8988T (cell line): Measurements from ENCODE around the gene TMEM250.

Experiments used
- DNase-seq: peaks from one replicate; pipeline ENCODE4 v3.0.0; 2011

TMEM250 gene

DNA sequence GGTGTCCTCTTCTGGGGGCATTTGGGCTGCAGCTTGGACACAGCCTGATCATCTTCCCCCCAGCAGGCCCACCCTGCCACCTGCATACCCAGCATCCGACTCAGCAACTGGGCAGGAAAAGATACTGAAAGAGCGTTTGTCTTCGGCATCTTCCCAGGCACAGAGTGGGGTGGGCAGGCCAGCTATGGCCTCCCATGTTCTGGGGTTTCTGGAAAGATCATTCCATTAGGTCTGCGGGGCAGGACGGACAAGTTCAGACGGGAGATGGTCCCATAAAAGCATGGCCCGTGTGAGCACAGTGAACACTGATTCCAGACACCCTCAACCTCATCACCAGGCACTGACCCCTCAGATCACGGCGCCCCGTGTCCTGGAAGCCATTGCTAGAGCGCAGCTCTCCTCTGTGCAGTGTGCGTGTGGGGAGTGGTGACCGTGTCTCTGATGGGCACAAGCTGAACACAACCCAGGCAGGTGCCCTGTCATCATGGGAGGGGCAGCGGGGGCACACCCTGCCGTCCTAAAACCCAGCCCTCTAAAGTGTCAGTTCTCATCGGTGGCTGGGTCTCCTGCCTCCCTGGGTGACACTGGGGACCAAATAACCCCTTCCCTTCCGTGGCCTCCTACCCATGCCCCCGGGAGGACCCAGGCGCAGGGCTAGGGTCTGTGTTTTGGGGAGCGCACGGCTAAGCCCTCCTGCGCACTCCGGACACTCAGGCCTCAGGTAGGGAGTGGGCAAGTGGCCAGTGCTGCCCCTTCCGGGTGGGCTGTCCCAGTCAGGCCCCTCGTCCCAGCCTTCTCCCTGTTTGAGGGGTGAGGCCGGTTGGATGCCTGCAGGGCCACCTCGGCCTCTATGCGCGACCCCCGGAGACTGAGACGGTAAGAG lies 13.2 kb upstream of the TMEM250 start:
- peak; percentile 85 for DNase-seq

GRCh38 chr9:136129176-136129575 lies 10.5 kb upstream of the TMEM250 start:
- no peak for DNase-seq

DNA sequence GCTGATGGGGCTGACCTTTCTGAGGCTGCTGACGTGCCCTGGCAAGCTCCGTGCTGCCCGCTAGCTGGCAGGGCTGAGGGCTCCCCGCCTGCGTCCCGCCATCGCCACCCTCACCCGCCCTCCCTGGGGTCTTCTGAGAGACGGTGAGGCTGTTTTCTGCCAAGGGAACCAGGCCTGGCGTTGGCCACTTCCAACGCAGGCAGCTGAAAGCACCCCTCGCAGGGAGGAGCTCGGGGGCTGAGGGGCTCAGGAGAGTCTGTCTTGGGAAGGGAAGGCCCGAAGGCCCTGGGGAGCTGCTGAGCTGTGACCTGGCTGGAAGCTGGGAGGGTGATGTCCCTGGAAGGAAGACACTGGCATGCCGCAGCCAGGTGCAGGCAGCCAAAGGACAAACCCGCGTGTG lies 9.8 kb upstream of the TMEM250 start:
- DNase-seq = no peak

DNA sequence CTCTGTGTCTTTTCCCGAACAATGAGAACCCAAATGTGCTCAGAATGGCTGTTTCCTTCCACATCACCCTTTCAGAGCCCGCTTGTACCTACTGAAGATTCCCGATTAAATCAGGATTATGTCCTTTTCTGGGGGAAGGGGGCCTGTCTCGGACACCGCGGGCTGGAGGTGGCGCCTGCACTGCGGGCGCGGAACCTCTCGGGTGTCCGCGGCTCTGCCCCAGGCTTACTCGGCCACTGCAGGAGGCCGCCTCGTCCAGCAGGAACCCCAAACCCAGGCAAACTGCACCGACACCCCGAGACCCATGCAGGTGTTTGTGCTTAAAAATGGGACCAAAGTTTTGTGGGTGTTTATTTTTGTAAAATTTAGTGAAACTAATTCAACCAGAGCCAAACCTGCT lies 8.6 kb upstream of the TMEM250 start:
- no peak for DNase-seq

DNA sequence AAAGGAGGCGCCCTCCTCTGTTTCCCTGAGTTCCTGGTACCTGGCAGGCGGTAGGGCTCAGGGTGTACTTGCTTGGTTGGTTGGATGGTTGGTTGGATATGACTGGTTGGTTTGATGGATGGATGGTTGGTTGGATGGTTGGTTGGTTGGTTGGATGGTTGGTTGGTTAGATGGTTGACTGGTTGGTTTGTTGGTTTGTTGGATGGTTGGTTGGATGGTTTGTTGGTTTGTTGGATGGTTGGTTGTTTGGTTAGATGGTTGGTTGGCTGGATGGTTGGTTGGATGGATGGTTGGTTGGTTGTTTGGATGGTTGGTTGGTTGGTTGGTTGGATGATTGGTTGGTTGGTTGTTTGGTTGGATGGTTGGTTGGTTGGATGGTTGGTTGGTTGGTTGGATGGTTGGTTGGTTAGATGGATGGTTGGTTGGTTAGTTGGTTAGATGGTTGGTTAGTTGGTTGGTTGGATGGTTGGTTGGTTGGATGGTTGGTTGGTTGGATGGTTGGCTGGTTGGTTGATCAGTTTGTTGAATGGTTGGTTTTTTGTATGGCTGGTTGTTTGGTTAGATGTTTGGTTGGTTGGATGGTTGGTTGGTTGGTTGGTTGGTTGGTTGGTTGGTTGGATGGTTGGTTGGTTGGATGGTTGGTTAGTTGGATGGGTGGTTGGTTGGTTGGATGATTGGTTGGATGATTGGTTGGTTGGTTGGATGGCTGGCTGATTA lies 6.5 kb upstream of the TMEM250 start:
- DNase-seq = no peak

- DNase-seq = peak; percentile 93
Observed at GRCh38 chr9:136122425-136123383, 4.0 kb upstream of the TMEM250 start.

DNA sequence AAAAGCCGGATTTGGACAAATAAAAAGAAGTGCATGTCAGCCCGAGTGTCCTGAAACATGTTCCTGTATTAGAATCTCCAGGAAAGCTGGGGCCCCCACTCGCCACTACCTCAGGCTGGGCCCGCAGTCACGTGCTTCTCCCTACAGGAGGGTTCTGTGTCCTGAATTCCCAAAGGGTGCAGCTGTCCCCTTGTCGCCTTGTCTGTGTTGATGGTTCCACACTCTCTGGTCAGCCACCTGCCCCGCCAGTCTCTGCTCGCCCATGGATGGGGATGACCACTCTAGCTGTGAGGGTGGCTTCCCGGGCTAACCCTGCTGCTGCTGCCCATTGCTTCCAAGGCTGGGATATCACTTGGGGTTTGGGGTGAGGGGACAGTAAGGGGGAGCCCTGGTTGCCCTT lies 3.1 kb upstream of the TMEM250 start:
- no peak for DNase-seq

GRCh38 chr9:136120438-136120844 lies 1.8 kb upstream of the TMEM250 start:
- DNase-seq = no peak

- no peak for DNase-seq
Observed at GRCh38 chr9:136119883-136120393, 1.3 kb upstream of the TMEM250 start.

DNA sequence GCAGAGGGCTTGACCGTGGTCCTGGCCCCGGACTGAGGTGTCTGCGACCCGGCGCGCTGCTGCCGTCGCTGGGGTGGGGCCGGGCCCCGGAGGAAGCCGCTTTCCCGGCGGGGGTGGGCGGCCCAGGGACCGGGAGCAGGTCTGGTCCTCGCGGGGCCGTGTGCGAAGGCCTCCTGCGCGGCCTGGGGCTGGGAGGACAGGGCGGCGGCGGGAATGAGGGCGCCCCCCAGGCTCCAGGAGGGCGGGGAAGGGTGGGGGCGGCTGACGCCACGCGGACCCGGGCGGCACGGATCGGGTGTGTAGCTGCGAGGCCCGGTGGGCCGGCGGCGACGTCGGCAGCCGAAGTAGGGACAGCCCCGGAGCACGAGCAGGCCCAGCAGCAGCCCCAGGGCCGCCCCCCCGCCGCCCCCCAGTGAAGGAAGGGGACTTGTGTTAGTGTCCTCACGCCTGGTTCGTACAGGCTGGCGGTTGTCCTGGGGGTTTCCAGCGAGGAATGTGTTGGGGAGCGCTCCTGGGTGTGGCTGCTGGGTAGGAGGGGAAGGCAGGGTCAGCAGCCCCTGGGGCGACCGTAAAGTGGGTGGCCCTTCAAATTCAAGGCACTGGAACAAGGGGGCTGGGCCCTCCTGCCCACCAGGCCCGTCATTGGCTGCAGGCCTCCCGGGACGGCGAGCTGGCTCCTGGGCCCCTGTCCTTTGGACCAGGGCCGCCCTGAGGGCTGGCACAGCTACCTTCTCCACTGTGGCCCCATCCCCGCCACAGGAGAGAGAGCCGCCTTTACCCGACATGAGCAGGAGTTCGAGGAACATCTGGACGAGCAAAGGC lies 597 bp upstream of the TMEM250 start:
- DNase-seq = no peak

GRCh38 chr9:136117916-136118319 lies 757 bp downstream of the TMEM250 start:
- no peak for DNase-seq

DNA sequence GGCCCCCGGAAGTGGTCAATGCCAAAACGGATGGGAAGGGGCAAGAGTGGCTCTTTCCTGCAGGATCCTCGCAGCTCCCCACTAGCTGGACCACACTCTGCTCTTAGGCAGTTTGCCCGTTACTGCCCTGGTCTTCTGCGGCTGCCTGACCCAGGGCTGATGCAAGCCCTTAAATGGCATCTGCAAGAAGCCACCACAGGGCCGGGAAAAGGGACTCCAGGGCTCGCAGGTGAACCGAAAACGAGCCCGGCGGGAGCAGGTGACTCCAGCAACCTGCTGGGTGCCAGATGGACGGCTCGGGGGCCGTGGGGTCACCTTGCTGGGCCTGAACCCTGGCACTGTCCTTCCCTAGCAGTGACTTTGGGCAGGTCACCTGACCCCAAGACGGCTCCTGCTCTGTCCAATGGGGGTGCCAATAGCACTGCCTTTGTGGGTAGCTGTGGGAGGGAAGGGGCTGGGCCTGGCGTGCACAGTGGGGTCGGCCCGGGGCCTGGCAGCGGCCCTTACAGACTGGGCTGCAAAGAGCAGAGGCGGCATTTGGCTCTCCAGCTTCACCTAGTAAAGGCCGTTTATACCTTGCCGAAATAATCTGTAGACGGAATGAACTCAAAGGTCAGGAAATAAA lies 1.3 kb downstream of the TMEM250 start:
- DNase-seq = no peak

DNA sequence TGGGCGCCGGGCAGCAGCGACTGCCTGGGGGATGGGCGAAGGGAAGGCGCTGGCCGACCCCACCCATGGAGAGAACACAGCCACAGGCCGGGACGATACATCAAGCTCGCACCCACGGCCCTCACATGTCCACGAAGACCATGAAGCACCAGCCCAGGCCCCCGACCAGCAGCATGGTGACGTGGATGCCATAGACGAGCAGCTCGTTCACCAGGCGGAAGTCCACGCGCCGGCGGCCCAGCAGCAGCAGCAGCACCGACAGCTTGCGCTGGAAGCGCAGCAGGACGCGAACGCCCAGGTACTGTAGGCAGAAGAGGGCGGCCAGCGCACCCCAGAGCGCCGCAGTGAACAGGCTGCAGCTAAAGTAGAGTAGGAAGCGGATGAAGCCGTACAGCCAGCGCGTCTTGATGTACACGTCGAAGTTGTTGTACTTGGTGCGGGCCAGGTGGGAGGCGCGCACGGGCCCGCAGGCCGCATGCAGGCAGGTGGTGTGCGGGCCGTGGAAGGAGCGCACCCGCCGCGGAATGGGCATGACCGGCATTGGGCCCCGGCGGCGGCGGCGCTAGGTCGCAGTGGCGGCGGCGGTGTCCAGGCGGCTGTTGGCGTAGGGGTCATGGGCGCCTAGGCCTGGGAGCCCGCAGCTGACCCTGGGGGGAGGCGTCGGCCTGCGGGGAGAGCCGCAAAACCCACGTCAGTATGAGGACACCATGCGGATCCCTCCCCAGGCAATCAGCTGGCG lies 2.1 kb downstream of the TMEM250 start:
- no peak for DNase-seq

DNA sequence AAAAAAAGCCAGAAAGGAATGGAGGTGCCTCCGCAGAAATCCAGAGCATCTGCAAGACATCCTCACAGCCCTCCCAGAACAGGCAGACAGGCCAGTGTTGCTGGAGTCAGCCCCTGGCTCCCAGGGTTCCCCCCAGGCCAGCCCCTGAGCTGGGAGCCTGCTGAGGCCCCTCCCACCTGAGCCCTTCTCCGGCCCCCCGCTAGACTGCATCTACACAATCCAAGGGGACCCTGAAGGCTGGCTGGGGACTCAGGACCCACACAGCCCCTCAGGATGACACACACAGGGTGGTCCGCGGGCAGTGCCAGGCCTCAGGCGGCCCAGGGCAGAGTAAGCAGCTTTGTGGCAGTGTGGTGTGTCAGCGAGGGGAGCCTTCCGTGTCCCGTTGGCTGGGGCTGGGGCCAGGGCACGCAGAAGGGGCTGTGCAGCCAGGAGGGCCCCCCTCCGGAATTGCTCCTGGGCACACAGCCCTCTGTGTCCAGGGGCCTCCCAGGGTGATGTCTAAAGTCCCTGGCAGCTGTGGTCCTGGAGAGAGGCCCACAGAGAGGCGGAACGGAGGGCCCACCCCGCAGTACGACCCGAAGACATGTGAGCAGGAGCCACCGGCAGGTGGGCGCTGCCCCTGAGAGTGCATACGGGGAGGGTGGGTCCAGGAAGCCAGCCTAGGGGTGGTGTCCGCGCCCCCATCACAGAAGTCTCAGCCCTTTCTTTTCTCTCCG lies 2.9 kb downstream of the TMEM250 start:
- DNase-seq = no peak

DNA sequence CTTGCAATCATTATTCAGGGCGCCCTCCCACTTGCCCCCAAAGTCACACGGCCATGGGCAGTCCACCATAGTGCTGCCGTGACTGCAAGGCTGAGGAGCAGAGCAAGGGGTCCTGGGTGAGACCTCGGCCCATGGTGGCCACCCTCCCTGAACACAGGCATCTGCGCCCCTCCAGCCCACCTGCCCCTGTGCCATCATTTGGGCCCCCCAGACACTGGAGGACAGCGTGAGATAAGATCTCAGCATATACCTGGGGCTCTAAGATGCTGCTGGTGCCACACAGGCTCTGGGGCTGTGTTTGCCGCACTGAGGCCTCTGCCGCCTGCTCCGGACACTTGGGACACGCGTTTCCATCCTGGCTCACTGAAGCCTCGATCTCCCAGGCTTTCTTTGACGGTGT lies 3.5 kb downstream of the TMEM250 start:
- DNase-seq = no peak

DNA sequence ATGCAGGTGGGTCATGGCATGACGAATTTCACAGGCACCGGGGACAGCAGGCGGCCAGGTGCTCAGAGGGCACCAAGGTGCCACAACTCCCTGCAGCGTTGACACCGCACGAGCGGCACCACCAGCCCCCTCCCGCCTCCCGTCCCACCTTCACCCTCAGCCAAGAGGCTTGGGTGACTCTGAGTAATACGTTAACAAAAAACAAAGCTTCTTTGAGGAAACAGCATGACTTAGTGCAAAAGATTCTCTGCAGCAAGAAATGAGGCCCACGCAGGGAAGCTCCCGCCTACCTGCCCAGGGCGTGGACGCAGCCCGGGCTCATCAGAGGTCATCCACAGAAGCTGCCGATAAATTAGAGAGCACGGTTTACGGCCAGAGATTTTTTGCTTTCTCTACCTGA lies 4.1 kb downstream of the TMEM250 start:
- no peak for DNase-seq

DNA sequence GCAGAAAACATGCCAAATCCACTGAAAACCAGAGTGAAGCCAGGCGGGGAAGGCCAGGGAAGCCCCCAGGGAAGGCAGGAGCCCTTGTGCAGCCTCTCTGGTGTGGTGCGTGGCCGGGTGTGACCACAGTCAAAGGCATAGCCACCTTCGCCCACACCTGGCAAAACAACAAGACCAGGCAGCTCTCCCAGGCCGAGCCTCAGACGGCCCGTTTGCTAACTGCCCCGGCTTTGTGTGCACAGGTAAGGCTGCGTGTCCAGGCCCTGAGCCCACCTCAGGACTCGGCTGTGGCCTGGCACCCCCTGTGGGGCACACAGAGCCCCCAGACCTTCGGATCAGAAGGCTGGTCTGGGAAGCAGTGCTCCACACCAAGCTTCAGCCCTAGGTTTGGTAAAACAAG lies 6.1 kb downstream of the TMEM250 start:
- DNase-seq = no peak

- no peak for DNase-seq
Observed at GRCh38 chr9:136111910-136112309, 6.8 kb downstream of the TMEM250 start.

GRCh38 chr9:136111190-136111589 lies 7.5 kb downstream of the TMEM250 start:
- no peak for DNase-seq
